Erythroblast (primary cell): ENCODE results near the gene ADNP.

Experiments used
- DNase-seq, 2 experiments: peaks; one replicate each; lab custom pipeline; 2025; lab: John Stamatoyannopoulos, UW
- GATA1 ChIP-seq: IDR thresholded peaks from 2 replicates; pipeline ENCODE4 v1.6.1; 2011; ENCODE audit warnings: low read depth, mild to moderate bottlenecking, control low read depth, low read length, moderate library complexity
- POLR2A ChIP-seq: IDR thresholded peaks from 2 replicates; pipeline ENCODE4 v1.6.1; 2011; ENCODE audit warnings: mild to moderate bottlenecking, low read length

The ADNP gene

DNA sequence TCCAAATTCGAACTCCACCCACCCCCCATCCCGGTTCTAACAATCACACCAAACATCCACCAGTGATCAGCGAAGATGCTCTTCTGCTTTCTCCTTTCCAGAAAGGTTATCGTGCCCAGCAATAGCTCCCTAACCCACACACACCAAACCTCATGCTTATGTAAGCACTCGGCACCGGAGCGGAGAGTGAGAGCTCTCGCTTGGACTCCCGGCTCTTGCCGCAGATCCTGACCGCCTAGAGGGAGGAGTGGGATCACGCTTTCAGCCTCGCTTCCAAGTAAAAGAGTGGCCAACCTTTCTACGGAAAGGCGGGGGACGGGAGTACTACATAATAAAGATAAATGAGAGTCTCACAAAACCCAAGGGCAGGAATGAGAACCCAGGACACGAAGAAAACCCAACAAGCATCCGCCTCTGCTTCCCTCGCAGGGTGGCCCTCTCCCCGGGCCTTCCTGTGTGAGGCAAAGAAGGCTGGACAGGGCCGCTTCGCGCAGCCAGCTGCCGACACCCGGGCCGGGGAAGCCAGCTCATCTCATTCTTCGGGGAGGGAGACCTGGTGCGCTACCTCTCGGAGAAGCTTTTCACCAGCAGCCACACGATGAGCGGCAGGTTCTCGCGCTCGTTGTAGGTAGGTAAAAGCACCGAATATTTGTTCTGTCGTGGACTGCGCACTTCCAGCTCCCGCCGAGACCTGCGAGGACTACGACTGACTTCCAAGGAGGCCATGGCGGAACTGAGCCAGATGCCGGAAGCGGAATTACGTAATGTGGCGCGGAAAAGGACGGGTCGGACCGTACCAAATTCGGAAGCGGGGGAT lies 26.8 kb upstream of the ADNP start, which contains the start of gene DPM1:
Gene DPM1, minus strand, starts transcription at position 735 of the 817 bp plus-strand sequence. Its CDS starts 9 bp downstream, at position 726.
- TF ChIP-seq GATA1, result no peak
- peak; percentile 98 for TF ChIP-seq POLR2A
- peak; percentile 78 to 97 for DNase-seq

DNA sequence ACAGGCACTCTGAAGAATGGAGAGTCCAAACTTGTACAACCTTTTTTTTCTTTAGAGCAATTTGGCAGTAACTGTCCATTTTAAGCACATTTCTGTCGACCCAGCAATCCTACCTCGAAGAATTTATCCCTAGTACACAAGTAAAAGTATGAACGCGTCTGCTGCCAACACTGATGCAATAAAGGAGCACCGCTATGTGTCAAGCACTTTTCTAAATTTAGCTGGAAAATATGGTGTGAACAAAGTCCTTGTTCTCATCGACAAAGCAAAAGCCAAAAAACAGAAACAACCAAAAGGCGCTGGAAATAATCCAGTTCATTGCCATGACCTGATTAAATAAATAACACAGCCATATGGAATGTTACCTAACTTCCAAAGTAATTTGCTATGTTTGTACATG lies 26.0 kb upstream of the ADNP start:
- peak; percentile 27 to 57 for DNase-seq

DNA sequence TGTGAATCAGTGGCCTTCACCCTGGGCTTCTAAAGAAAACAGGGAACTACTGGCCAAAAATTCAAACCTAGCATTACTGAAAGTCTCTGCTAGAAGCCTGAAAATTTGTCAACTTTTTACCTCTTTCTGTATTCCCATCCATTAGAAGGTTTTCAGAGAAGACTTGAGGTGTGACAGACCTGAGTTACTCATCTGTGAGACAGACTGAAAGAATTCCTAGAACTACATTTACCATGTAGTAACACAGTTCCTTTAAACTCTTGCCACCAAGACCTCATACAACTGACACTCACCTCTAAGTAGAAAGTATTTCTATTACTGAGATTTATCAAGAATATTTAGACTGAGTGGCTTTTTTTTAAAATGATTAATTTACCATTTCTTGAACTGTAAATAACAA lies 22.6 kb upstream of the ADNP start:
- DNase-seq, result no peak
- TF ChIP-seq POLR2A, result no peak
- TF ChIP-seq GATA1, result no peak

More for the DNA sequence above, 26.0 kb upstream of the ADNP start:
- no peak for TF ChIP-seq GATA1
- no peak for TF ChIP-seq POLR2A

DNA sequence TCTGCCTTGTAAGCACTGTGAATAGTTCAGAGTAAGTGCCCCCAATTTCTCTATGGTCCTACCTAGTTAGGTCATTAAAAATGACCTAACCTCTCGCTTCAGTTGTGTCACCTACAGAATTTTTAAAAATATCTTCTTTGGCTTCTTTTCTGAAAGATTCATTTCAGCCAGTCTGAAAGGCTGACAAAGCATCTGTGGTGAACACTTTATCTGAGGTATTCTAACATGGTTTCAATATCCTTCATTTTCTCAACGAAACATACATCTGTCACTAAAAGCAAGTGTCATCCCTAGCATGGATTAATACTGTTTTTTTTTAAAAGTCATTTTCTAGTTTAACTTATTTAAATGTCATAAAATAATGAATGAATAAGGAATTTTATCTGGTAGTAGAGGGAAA lies 22.0 kb upstream of the ADNP start:
- no peak for DNase-seq
- TF ChIP-seq POLR2A, result no peak

DNA sequence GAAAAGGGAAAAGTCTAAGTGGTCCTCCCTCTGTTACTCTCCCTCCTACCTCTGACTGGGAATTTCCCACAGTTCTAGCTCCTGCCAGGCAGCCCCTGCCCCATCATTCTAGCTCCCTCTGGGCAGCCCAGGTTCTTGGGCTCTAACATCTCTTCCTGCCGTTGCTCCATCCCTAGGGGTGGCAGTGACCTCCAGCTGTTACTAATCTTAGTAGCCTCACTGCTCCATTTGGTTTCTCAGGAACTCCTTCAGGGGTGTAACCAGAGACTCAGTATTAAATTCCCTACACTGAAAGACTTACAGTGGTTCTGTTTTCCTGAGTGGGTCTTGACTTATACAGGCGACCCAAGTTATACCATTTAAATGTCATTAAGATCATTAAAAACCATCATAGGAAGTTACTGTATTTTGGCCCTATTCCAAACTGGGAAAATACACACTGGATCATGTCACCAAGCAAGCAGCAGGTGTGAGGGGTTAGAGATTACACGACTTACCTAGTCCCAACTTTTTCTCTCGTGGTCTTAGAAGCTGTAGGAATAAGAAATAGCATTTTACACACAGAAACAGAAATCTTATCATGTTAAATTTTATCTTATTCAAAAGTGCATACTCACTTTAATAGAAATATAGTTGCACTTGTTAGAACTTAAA lies 17.0 kb upstream of the ADNP start:
- no peak for DNase-seq
- no peak for TF ChIP-seq POLR2A

DNA sequence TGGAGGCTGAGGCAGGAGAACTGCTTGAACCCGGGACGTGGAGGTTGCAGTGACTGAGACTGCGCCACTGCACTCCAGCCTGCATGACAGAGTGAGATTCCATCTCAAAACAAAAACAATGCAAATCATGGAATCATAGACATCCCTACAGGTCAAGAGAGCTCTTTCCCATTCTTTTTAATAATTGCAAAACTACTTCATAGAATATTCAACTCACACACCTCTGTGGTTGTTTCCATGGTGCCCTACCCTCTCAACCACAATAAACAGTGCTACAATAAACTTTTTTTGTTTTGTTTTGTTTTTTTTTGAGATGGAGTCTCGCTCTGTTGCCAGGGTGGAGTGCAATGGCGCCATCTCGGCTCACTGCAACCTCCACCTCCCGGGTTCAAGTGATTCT lies 11.8 kb upstream of the ADNP start:
- TF ChIP-seq GATA1 (no peak), POLR2A (no peak)
- DNase-seq, result no peak

DNA sequence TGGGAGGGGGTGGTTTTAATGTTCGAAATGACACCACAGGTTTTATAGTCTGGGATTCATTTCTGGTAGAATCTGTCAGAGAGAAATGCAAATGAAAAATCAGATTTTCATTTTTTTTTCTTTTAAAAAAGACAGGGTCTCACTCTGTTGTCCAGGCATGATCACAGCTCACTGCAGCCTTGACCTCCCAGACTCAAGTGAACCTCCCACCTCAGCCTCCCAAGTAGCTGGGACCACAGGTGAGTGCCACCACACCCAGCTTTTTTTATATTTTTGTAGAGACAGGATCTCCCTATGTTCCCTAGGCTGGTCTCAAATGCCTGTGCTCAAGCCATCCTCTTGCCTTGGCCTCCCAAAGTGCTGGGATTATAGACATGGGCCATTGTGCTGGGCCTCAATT lies 2.4 kb upstream of the ADNP start:
- no peak for TF ChIP-seq GATA1
- no peak for TF ChIP-seq POLR2A
- DNase-seq, result no peak

DNA sequence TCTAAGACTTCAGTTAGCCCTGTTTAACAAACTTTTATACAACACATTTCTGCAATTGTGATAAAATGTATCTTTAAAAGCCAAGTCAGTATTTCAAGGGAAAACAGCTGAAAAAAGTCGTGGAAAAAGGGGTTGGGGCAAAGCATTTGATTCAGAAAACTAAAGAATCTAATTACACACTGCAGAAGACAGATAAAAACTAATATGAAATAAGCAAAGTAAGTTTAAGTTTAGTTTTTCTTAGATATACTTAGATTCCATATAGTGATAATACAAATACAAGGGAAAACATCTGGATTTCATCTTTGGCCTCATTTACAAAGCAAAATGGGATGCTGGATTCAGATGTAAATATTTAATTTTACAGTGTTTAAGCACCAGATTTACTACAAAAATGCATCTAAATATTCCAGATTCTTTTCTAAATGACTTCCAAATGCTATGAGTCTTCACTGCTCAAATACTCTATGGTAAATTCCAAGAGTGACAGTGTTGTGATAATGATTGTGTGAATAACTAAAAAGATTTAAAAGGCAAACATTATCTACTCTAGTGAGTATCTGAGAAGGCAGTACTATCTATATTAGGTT lies 1.5 kb upstream of the ADNP start:
- no peak for DNase-seq
- no peak for TF ChIP-seq GATA1
- TF ChIP-seq POLR2A, result no peak

DNA sequence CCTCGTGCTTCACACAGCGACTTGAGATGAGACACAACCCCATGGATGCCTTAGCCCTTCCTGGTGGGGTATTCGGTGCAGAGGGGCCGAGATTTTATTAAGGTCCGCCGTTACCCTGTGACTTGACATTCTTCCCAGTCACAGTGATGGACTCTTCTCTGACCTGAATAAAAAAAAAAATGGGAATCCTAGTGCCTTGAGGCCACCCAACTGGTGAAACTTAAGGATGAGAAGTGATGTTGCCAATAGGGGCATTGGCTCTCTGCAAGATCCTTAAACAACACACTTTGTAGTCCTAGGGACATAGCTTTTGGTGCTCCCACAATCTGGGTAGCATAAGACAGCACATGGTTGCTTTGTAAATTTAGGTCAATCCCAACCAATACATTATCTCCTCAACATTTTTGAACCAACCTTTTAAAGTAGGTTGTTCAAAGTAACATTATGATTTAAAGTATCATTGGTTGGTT lies 814 bp upstream of the ADNP start:
- TF ChIP-seq POLR2A (no peak), GATA1 (no peak)

DNA sequence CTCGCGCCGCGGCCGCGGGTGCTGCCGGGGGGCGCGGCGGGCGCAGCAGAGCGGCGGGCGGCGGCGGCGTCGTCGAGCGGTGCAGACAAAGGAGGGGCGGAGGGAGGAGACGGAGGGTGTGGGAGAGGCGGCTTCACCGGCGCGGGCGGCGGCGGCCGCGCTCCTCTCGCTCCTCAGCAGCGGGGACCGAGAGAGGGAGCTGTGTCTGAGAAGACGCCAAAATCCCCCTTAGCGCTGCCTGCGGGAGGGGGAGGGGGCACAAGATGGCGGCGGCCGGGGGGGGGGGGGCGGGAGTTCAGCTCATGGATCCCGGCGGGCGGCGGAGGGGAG lies 296 bp downstream of the ADNP start:
- no peak for TF ChIP-seq POLR2A
- no peak for TF ChIP-seq GATA1
- peak in 1 of 2 experiments; percentile 93 for DNase-seq

More for the DNA sequence above, 814 bp upstream of the ADNP start:
- DNase-seq, result peak in 1 of 2 experiments; percentile 53

DNA sequence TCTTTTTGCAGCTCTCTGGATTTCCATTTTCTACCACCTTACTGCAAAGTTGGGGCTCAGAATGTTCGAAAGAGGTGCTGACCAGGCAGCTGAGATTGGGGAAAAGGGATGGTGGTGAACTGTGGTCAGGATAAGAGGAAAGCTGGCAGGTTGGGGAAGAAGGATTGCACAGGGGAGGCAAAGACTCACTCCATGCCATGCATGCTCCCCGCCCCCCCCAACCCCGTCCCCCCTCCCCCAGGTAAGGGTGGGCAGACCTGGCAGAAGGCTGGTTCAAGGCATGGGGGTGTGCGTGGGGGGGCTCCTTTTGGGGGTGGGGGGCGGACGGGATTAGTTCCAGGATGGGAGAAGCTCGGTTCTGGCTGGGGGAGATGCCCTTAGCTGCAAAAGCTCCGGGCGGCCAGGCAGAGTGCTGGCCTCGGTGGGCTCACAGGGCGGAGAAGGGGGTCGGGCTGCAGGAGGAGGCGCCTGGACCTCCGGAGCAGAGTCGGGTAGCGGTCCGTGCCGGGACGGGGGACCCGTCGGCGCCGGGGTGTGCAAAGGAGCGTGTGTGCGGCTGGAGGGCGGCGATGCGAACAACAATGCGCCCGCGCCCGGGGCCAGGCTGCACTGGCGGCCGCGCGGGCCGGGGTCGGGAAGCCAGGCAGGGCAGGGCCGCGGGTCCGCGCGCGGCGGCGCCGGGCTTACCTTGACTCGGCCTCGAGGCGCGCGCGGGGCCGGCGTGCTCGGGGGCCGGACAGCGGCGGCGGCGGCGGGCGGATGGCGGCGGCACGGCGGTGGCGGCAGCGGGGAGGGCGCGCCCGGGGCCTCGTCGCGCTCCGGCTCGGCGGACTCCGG lies 880 bp downstream of the ADNP start:
- no peak for TF ChIP-seq POLR2A
- TF ChIP-seq GATA1, result no peak
- peak; percentile 56 to 69 for DNase-seq

DNA sequence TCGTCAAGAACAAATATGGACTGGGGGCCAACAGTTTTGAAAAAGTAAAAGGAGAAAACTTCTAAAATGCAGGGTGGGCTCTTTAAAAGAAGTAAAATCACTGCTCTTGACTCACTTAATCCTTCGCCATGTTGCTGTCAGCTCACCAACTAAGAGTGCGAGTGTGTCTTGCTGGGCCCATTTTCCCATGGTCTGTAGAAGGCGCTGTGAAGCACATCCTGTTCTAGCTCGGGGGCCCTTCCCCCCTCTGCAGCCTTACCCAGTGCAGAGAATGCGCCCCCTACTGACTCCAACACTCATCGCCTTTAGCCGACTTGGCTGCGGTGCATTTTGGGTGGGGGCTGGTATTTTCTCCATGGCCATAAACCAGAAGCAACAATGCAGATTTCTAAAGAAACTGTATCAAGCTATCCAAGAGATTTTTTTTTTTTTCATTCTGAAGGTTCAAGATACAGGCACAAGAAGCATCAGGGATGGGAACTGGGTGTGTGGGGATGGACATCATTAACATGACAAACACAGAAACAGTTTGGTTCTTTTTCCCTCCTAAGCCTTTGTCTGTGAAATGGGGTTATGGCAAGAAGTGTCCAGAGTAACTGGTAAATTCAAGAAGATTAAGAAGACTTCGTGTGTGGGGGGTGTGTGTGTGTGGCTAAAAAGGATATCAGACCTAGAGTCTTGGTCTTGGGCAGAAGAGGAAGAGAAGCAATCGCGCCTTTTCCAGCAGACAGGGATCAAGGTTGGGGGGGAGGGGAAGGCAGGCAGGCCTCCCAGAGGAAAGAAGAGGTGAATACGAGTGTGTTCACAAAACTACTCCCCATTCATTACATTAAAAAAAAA lies 1.7 kb downstream of the ADNP start:
- no peak for TF ChIP-seq POLR2A
- no peak for TF ChIP-seq GATA1
- peak; percentile 98 for DNase-seq
